MM.1S (cell line): ENCODE results near the gene TBC1D5.

Experiments
- DNase-seq: peaks from one replicate; pipeline ENCODE4 v3.0.0-alpha.2; 2015
- H2AFZ ChIP-seq: fragments of 300-600 bp; sonication (generic); 2 replicates; pipeline ENCODE4 v1.6.0; 2016; ENCODE audit warnings: antibody characterized with exemption, low read length
- H3F3A ChIP-seq: fragments of 300-600 bp; sonication (generic); 2 replicates; pipeline ENCODE4 v1.6.1; 2016; ENCODE audit warnings: mild to moderate bottlenecking, antibody characterized with exemption, low read length, moderate library complexity, mixed read lengths; ENCODE audit not compliant: insufficient read depth
- H3K27ac ChIP-seq: fragments of 300-600 bp; sonication (generic); 2 replicates; pipeline ENCODE4 v1.5.1; 2016; ENCODE audit warnings: mild to moderate bottlenecking, low read length
- H3K27me3 ChIP-seq: fragments of 300-600 bp; sonication (generic); replicated peaks from 2 replicates; pipeline ENCODE4 v1.6.0; 2016; ENCODE audit warnings: low read length; ENCODE audit not compliant: insufficient read depth
- H3K36me3 ChIP-seq: fragments of 300-600 bp; sonication (generic); replicated peaks from 2 replicates; pipeline ENCODE4 v1.6.1; 2016; ENCODE audit warnings: mild to moderate bottlenecking, low read length, mixed read lengths; ENCODE audit not compliant: insufficient read depth
- H3K4me1 ChIP-seq: fragments of 300-600 bp; sonication (generic); 2 replicates; pipeline ENCODE4 v1.6.1; 2016; ENCODE audit warnings: low read length, mixed read lengths
- H3K4me2 ChIP-seq: fragments of 300-600 bp; sonication (generic); 2 replicates; pipeline ENCODE4 v1.6.0; 2016; ENCODE audit warnings: low read depth, low read length
- H3K4me3 ChIP-seq: fragments of 300-600 bp; sonication (generic); 2 replicates; pipeline ENCODE4 v1.5.1; 2016; ENCODE audit warnings: low read length, mixed read lengths
- H3K79me2 ChIP-seq: fragments of 300-600 bp; sonication (generic); 2 replicates; pipeline ENCODE4 v1.6.1; 2016; ENCODE audit warnings: mixed run types, low read length, mixed read lengths
- H3K9ac ChIP-seq: fragments of 300-600 bp; sonication (generic); 2 replicates; pipeline ENCODE4 v1.6.1; 2016; ENCODE audit warnings: low read length, mixed read lengths
- H3K9me2 ChIP-seq: fragments of 300-600 bp; sonication (generic); replicated peaks from 2 replicates; pipeline ENCODE4 v1.6.1; 2016; ENCODE audit warnings: mild to moderate bottlenecking, low read length, mixed read lengths; ENCODE audit not compliant: insufficient read depth
- H3K9me3 ChIP-seq: fragments of 300-600 bp; sonication (generic); replicated peaks from 2 replicates; pipeline ENCODE4 v1.6.1; 2016; ENCODE audit warnings: mild to moderate bottlenecking, low read length, mixed read lengths; ENCODE audit not compliant: insufficient read depth
- H4K20me1 ChIP-seq: fragments of 300-600 bp; sonication (generic); 2 replicates; pipeline ENCODE4 v1.6.1; 2016; ENCODE audit warnings: mild to moderate bottlenecking, low read length, moderate library complexity, mixed read lengths; ENCODE audit not compliant: insufficient read depth
- CTCF ChIP-seq: fragments of 300-600 bp; sonication (generic); IDR thresholded peaks from 2 replicates; pipeline ENCODE4 v1.5.1; 2016; ENCODE audit warnings: antibody characterized with exemption, low read length, mixed read lengths
- EZH2 ChIP-seq: fragments of 300-600 bp; sonication (generic); optimal IDR thresholded peaks from 2 replicates; pipeline ENCODE3; 2017; ENCODE audit warnings: low read depth, mild to moderate bottlenecking, antibody characterized with exemption, low read length, mixed read lengths
- EZH2phosphoT487 ChIP-seq: fragments of 300-600 bp; sonication (generic); IDR thresholded peaks from 2 replicates; pipeline ENCODE4 v1.6.1; 2018; ENCODE audit warnings: antibody characterized with exemption, low read length

Gene TBC1D5

GRCh38 chr3:17529677-17530076 is 212.8 kb downstream of the TBC1D5 start:
- H3K36me3 ChIP-seq = no peaks in the 10 kb centered on the region
- no peaks in the 10 kb centered on the region for H3K4me1 ChIP-seq
- no peak overlapping the region for H3K9ac ChIP-seq
- H3K4me2 ChIP-seq = no peak overlapping the region
- no peaks in the 10 kb centered on the region for H3F3A ChIP-seq
- no peaks in the 10 kb centered on the region for H4K20me1 ChIP-seq
- H3K79me2 ChIP-seq = no peaks in the 10 kb centered on the region
- no peak overlapping the region for H3K27ac ChIP-seq
- no peak overlapping the region for H2AFZ ChIP-seq
- no peaks in the 10 kb centered on the region for H3K27me3 ChIP-seq
- H3K9me2 ChIP-seq = no peaks in the 10 kb centered on the region
- no peak overlapping the region for H3K4me3 ChIP-seq
- no peak for DNase-seq
- TF ChIP-seq EZH2phosphoT487 (no peak), EZH2 (no peak), CTCF (no peak)
- H3K9me3 ChIP-seq = no peaks in the 10 kb centered on the region

GRCh38 chr3:17518189-17519059 is 224.0 kb downstream of the TBC1D5 start:
- TF ChIP-seq EZH2 (no peak), EZH2phosphoT487 (no peak), CTCF (no peak)
- no peaks in the 10 kb centered on the region for H3F3A ChIP-seq
- no peak for DNase-seq
- H3K4me3 ChIP-seq = no peak overlapping the region
- H3K9ac ChIP-seq = no peak overlapping the region
- H3K4me1 ChIP-seq = no peaks in the 10 kb centered on the region
- H3K9me2 ChIP-seq = no peaks in the 10 kb centered on the region
- H3K79me2 ChIP-seq = no peaks in the 10 kb centered on the region
- no peaks in the 10 kb centered on the region for H3K36me3 ChIP-seq
- no peaks in the 10 kb centered on the region for H3K27me3 ChIP-seq
- H3K9me3 ChIP-seq = no peaks in the 10 kb centered on the region
- no peak overlapping the region for H3K4me2 ChIP-seq
- no peak overlapping the region for H3K27ac ChIP-seq
- no peaks in the 10 kb centered on the region for H4K20me1 ChIP-seq
- H2AFZ ChIP-seq = no peak overlapping the region

- H3K4me3 ChIP-seq = no peak overlapping the region
- no peak overlapping the region for H2AFZ ChIP-seq
- no peaks in the 10 kb centered on the region for H3K27me3 ChIP-seq
- no peaks in the 10 kb centered on the region for H3F3A ChIP-seq
- no peaks in the 10 kb centered on the region for H3K36me3 ChIP-seq
- DNase-seq = no peak
- H3K9me3 ChIP-seq = no peaks in the 10 kb centered on the region
- no peak overlapping the region for H3K9ac ChIP-seq
- no peaks in the 10 kb centered on the region for H4K20me1 ChIP-seq
- H3K4me2 ChIP-seq = no peak overlapping the region
- no peak for TF ChIP-seq EZH2
- TF ChIP-seq EZH2phosphoT487 = no peak
- no peak for TF ChIP-seq CTCF
- H3K79me2 ChIP-seq = no peaks in the 10 kb centered on the region
- H3K27ac ChIP-seq = no peak overlapping the region
- H3K9me2 ChIP-seq = no peaks in the 10 kb centered on the region
- H3K4me1 ChIP-seq = no peaks in the 10 kb centered on the region
These were observed 226.8 kb downstream of the TBC1D5 start for GRCh38 chr3:17515445-17516234.
